ENCODE measurements around the gene SLC25A11.

GRCh38 chr17:4966844-4967538 lies 27.1 kb upstream of the SLC25A11 start:
- TF ChIP-seq RAD21 (IDR thresholded peaks at IDR 0.05; ENCODE audit: low read depth) (no peak), ELF1 (IDR thresholded peaks at IDR 0.05; ENCODE audit: borderline replicate concordance, low read depth) (no peak; the same call in 1 of the 2 replicates), EZH2phosphoT487 (IDR thresholded peaks at IDR 0.05; ENCODE audit: borderline replicate concordance) (no peak), ZFX (IDR thresholded peaks at IDR 0.05) (no peak), CTCF (IDR thresholded peaks at IDR 0.05 in 2 of 3, conservative IDR thresholded peaks at IDR 0.05 in 1 of 3; ENCODE audit: borderline replicate concordance in 1 of 3, insufficient read depth in 1 of 3, low read depth in 2 of 3, low read length in 2 of 3) (no peak), POLR2A (IDR thresholded peaks at IDR 0.05; ENCODE audit: borderline replicate concordance, extremely low read depth, insufficient read depth, insufficient read length) (no peak), REST (IDR thresholded peaks at IDR 0.05; ENCODE audit: low read depth) (no peak), SRF (IDR thresholded peaks at IDR 0.05; ENCODE audit: low read depth) (no peak), SP1 (IDR thresholded peaks at IDR 0.05; ENCODE audit: low read depth) (peak; percentile 99), POLR2AphosphoS5 (IDR thresholded peaks at IDR 0.05; ENCODE audit: low read depth, low read length) (no peak), CBX3 (IDR thresholded peaks at IDR 0.05; ENCODE audit: low read depth) (no peak)
